HG03139 (cell line): Measurements from ENCODE around the gene FBXO44.

ENCODE experiments used
- ATAC-seq: cut with Tn5 transposase; IDR thresholded peaks from one replicate; pipeline ENCODE4 v1.9.1; 2021; ENCODE audit not compliant: unreplicated experiment

FBXO44 gene

DNA sequence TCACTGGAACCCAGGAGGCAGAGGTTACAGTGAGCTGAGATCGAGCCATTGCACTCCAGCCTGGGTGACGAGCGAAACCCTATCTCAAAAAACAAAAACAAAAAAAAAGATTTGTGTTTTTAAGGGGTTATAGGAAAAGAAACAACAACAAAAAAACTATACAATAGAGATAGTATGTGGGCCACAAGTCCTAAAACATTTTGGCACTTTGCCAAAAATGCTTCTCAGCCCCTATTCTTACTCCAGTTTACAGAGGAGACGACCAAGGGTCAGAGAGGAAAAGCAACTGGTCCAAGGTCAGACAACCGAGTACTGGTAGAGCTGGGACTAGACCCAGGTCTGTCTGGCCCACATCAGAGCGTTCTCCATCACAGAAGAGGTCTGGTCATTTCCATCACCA, 3.0 kb downstream of the FBXO44 start:
- no peak for ATAC-seq

DNA sequence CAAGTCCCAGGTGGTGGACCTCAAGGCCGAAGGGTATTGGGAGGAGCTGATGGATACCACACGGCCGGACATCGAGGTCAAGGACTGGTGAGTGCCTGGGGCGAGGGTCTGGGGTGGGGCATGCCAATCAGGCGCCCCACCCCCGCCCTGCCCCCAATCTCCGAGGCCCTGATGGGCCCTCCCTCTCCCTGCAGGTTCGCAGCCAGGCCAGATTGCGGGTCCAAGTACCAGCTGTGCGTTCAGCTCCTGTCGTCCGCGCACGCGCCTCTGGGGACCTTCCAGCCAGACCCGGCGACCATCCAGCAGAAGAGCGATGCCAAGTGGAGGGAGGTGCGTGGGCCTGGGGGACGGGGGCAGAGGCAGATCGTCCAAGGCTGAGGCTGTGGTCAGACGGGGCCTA, 3.9 kb downstream of the FBXO44 start:
- ATAC-seq: no peak

DNA sequence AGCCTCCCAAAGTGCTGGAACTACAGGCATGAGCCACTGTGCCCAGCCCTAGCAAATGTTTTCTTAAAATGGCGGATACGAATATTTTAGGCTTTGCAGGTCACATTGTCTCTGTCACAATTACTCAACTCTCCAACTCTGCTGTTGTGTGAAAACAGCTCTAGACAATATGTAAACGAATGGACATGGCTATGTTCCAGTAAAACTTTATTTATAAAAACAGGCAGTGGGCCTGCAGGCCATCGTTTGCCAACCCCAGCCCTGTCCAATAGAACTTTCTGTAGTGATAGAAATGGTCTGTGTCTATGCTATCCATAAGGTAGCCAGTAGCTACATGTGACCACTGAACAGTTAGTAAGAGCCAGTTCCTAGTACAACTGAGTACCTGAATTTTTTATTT, 5.1 kb downstream of the FBXO44 start:
- no peak for ATAC-seq

DNA sequence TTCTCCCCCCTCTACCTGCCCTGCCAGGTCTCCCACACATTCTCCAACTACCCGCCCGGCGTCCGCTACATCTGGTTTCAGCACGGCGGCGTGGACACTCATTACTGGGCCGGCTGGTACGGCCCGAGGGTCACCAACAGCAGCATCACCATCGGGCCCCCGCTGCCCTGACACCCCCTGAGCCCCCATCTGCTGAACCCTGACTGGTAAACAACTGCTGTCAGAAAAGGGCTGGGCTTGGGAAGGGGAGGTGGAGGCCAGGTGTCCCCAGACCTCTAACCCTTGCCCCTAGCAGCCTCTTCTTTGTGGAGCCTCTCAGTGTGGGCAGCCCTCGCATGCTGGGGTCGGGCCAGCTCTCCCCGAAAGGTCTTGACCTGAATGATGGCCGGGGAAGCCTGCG, 6.4 kb downstream of the FBXO44 start:
- no peak for ATAC-seq

DNA sequence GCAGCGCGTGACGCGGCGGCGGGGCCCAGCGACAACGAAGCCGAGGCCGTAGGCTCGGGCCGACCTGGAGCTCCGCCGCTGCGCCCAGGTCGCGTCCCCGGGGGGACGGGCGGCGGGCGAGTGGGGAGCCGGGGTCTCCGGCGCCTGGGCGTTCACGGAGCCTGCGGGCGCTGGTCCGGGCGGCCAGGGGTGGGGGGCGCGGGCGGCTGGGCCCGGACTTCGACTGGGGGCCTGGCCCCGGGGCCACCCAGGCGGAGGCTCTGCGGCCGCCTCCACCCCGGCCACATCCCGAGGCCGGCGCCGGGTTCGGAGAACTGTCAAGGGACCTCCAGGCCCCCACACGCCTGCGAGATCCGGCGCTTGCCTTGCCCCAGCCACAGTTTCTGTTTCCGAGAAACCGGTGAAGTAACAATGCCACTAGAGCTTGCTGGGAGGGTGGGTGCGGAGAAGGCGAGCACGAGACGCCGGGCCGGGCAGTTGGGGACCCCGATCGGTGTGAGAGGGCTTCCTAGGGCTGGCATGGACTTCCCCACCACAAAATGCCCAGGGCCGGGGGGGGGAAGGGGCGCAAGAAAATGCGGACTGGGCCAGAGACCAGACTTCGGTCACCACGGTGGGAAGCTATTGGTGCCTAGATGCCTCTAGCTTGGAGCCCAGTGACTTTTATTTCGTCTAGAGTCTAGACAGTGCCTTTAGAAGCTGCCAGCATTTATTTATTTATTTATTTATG, 9.8 kb downstream of the FBXO44 start:
- ATAC-seq: peak; percentile 44

DNA sequence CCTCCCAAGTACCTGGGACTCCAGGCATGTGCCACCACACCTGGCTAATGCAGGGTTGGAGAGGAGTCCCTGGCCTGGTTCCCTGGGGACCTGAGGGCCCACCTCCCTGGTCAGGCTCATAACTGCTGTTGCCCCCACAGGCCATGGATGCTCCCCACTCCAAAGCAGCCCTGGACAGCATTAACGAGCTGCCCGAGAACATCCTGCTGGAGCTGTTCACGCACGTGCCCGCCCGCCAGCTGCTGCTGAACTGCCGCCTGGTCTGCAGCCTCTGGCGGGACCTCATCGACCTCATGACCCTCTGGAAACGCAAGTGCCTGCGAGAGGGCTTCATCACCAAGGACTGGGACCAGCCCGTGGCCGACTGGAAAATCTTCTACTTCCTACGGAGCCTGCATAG, 13.8 kb downstream of the FBXO44 start:
- ATAC-seq: no peak

DNA sequence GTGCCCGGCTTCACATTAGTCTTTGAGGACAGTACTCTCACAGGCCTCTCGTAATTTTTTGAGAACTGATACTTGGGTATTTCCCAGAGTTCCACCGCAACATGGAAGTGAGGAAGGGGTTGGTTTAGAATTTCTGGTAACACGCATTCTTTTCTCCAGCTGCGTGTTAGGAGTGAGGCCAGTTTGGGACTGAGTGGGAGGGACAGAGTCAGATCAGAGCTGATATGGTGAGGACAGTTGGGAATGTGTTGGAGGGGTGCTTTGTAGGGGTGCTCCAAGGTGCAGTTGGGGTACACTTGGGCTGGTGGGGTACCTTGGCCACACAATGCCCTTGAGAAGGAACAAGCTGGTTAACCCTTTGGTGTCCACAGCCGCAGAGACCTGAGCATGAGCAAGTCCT, 16.1 kb downstream of the FBXO44 start:
- ATAC-seq: no peak

DNA sequence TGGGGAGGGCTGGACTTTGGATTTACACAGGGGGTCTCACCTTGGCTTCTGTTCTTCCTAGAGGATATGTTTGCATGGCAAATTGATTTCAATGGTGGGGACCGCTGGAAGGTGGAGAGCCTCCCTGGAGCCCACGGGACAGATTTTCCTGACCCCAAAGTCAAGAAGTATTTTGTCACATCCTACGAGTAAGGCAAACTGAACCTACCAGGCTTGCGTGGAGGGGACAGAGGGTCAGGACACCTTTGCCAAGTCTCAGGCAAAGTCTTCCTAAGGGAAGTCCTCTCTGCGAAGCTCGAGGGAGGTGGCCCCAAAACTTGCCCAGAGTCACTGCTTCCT, 16.5 kb downstream of the FBXO44 start:
- no peak for ATAC-seq

DNA sequence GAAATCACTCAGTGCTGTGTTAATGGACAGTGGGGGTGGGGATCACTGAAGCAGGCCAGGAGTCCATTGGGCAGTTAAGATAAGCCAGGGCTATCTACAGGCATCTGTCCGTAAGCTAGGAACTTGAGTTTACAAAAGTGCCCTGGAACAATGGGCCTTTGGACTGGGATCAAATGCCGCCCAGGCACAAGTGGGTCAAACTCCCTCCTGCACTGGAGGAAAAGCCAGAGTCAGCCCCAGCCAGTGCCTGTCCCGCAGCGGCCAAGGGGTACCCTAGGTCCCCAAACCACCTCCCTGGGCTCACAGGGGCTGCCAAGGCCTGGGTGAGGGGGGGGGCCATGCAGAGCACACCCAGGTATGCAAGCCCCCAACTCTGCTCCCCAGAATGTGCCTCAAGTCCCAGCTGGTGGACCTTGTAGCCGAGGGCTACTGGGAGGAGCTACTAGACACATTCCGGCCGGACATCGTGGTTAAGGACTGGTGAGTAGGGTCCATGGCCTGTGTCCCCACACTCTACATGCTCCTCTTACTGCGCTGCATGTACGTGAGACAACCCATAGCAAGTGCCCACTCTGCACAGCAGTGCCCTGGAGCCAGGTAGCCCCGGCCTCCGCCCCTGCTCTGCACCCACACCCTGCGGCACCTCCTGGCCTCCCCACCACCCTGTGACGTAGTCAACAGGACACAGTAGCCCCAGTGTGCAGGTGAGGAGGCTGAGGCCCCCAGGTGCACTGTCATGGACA, 17.0 kb downstream of the FBXO44 start:
- ATAC-seq: no peak

DNA sequence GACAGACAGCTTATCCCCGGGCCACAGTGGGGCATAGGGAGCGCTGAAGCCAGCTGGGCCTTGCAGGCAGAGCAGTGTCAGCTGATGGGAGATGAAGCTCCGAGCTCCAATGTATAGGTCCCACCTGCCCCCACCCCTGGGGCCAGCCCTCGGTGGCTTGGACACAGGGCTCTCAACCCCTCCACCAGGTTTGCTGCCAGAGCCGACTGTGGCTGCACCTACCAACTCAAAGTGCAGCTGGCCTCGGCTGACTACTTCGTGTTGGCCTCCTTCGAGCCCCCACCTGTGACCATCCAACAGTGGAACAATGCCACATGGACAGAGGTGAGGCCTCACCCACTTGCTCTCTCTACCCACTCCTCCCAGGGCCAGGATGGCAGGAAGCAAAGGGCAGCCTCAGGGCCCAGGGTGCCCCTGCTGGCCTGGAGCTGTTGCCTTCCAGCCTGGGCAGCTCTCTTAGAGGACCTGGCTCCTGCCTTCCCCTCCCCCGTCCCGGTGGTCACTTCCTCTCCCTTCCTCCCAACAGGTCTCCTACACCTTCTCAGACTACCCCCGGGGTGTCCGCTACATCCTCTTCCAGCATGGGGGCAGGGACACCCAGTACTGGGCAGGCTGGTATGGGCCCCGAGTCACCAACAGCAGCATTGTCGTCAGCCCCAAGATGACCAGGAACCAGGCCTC, 18.6 kb downstream of the FBXO44 start:
- ATAC-seq: no peak

DNA sequence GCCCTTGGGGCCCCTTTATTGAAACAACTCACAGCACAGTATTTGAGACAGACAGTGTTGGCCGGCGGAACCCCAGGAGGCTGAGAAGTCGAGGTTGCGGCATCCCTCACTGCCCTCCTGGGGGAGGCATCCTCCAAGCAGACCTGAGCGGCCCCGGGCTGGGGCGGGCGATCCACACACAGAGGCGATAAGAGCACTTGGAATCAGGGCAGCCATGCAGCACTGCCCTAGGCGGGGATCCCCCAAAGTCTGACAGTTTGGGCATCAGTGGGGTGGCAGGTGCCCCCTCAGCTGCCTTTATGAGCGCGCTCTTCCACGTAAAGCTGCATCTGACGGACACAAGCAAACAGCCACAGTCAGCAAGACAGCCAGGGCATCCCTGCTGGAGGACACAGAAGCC, 19.8 kb downstream of the FBXO44 start:
- no peak for ATAC-seq

DNA sequence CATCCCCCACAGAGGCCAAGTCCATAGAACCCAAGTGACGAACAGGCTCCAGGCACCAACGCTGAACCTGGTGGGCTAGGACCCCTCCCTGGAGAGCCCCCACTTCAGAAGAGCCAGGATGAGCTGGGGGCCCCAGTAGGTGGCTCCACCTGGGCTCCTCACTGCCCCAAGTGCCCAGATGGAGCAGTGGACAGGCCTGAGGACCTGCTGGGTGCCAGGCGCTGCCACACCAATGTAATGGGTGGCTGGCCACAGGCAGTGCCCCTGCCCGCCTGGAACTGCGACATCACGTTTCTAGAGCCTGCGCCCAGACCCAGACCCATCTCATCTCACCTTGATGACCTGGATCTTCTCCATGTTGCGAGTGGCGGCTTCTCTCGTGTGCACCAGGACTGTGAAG, 20.6 kb downstream of the FBXO44 start:
- no peak for ATAC-seq

DNA sequence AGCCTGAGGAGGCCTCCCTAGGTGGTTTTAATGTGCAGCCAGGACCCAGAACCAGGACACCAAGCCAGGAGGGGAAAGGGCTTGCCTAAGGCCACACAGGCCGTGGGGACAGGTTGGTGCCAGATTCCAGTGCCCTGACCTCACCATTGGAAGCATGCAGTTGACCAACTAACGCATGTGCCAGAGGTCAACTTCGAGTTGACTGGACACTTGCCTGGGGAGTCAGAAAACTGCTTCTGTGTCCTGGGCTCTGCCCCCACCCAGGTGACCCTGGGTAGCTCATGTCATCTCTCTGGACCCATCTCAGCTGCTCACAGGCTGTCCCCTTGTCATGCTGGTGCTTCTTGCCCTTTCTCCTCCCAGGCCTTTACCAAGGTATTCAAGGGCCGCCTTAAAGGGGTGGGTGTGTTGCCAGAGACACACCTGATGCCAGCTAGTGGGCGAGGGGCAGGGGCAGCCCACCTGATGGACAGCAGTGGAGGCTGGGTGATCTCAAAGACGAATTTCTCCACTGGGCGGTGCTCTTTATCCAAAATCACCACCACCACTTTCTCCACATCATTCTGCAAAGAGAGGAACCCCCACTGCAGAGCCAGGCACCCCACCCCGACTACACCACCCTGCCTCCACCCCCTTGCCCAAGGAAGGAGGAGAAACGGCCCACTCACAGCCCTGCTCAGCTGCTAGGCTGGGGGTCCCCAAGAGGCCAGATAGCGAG, 21.9 kb downstream of the FBXO44 start:
- no peak for ATAC-seq

DNA sequence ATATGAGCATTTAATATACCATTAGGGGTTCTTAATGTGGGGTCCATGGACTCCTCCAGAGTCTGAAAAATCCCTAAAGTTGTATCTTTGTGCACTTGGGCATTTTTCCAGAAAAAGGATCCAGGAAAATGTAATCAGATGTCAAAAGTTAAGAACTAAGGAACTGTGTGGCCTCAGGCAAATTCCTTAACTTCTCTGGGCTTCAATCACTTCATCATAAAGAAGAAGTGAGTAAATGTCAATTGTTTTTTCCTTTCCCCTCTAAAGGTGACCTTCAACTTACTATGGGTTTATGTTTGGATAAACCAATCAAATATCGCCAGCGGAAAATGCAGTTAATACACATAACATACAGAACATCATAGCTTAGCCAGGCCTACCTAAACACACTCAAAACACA, 23.8 kb downstream of the FBXO44 start:
- no peak for ATAC-seq

DNA sequence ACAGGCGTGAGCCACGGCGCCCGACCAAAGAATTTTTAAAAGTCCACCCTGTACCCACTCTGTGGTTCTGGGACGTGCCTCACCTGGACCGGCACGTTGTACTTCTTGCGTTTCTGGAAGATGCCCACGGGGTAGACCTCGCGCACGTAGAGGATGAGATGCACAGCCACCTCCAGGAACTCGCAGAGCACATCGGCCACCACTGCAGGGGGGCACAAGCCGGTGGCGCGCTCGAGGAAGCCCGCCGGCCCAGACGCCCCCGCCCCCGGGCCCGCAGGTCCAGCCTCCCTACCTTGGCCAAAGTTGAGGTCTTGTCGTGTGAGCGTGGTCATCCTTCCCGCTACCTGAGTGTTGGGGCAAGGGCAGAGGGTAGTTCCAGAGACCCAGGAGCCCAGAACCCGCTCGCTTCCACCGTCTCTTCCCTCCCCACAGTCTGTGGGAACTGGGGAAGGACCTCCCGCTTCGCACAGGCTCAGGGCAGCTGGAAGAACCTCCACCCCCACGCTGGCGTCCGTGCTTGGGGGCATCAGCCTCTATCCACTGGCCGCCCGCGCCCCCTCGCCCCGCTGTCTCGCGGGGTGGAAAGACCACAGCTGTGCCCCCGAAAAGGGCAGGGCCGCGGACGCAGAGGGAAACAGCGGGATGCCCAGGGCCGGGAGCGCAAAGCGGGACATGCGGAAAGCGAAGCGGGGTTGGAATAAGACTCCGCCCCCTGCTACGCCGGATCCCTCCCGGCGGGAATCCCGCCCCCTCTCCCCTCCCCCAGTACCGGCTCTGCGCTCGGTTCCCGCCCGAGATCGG, 25.8 kb downstream of the FBXO44 start:
- ATAC-seq: peak; percentile 16

DNA sequence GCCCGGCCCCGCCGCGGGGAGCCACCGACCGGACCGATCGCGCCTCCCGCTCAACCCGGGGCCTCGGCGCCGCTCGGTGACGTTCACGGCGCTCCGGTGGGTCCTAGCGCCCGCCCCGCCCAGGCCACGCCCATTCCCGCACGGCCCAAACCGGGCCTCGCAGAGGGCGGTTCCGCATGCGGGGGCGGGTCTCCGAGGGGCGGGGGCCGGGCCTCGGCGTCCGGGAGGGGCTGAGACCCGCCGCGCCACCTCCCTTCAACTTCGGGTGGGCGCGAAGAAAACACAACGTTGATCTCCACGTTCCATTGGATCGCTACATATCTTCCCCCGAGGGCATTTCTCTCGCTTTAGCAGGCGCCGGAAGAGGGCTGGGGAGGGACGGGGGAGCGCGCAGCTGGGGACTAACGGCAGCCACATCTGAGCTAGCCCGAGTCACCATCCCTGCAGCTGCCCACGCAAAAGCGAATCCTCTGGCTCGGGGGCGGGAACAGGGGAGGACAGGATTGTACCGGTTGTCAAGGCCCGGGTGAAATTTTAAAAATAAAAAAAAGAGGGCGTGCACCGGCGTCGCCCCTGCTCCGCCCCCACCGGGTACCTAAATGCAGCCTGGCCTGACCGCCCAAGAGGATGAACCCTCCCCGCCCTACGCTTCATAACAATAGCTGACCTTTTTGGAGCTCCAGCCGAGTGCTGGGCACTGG, 26.5 kb downstream of the FBXO44 start, which contains the start of gene MAD2L2:
Gene MAD2L2, minus strand, starts transcription at position 78 of the 701 bp plus-strand sequence. CDS start 547 bp downstream, outside the sequence.
- ATAC-seq: peak; percentile 77

DNA sequence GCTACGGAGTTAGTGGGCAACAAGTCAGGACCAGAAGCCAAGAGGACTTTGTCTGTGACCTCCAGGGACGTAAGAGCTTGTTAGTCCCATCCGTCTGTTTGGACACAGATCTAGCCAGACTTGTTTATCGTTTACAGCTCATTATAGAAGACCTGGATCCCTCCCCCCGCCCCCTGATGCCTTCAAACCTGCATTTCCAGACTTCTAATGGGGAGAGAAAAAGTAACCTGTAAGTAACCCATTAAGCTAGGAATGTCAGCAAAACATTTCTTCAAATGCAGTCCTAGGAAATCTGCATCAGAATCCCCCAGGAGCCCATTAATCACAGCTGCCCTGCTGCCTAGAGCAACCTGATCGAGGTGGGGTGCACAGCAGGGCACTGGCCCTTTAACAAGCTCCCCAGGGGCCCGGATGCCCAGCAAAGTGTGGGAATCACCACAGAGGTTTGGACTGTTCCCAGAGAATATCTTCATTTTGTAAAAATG, 27.7 kb downstream of the FBXO44 start:
- no peak for ATAC-seq

DNA sequence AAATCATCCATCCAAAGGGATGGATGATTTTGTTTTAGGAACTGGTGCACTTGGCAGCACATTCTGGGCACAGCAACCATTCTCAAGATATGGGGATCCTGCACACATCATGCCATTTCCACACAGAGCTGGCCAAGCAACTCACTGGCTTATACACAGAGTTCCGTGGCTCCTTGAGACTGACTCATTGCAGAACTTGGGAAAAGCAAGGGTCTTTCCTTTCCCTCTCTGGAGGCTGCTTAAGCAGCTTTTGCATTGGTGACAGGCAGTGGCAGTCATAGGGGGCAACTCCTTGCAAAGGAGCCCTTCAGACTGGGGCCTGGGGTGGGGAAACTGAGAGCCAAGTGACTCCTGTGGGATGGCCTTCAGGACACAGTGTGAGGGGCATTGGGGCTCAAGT, 28.1 kb downstream of the FBXO44 start:
- no peak for ATAC-seq

DNA sequence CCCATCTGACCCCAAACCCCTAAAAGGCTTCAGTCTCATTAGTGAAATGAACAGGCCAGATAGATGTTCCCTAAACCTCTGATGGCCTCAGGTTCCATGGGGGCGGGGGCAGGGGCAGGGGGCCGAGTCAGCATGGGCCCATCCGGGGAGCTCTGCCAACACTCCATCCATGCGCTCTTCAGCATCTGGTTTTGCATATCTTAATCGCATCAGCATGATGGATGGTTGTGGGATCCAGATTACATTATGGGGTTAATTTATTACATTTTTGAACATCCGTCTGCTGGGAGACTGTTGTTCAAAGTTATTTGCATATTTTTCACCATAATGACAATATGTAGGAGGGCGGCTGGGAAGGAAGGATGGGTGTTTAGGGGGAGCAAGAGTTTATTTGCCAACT, 29.4 kb downstream of the FBXO44 start:
- no peak for ATAC-seq

DNA sequence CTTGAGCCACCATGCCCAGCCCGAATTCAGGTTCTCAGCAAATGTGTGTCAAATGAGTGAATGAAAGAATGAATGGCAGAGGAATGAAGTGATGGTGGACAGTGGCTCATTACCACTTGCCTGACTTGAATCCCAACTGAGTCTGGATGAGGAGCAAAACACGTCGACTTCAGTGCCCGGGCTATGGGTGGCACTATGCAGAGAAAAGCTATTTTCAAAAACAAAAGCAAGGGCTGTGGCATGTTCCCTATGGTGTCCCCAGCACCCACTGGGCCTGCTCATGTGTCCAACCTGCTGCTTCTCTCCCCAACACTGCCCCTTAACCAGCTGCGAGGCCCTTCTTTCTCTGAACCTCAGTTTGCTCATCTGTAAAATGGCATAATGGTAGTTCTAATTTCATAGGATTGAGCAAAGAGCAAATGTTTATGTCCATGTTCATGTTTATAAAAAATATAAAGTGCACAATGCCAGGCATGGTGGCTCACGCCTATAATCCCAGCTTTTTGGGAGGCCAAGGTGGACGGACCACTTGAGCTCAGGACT, 30.6 kb downstream of the FBXO44 start:
- no peak for ATAC-seq
